ENCODE data around the gene RIN3.

DNA sequence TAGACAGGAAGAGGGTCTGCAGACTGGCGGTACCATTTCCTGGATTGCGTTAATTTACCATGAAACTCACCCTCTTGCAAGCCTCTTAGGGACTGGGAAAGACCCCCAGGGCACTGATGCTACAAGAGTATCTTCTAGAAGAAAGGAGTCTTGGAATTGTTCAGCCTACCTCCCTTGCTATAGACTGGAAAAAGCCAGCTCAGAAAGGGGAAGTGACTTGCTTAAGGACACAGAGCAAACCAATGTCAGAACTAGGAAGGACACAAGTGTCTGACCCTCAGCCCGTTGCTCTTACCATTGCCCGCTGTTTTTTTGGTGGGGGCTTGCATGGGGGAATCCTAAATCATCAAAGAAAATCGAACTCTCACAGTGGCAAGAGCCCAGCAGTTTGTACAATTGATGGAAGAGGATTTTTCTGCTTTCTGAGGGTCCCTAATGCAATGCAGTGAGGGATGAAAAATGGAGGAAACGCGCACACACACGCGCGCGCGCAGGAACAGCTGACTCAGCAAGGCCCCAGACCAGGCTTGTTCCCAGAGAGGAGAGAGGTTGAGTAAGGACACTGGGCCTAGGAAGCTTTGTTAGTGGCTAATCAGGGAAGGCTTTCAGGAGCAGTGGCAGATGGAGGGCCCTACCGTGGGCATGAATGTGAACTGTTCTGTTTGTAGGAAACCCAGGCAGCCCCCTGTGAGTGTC lies 50.9 kb downstream of the RIN3 start:
- no peak for TF ChIP-seq POLR2A (IDR thresholded peaks at IDR 0.05)
- TF ChIP-seq, protein P1, sequence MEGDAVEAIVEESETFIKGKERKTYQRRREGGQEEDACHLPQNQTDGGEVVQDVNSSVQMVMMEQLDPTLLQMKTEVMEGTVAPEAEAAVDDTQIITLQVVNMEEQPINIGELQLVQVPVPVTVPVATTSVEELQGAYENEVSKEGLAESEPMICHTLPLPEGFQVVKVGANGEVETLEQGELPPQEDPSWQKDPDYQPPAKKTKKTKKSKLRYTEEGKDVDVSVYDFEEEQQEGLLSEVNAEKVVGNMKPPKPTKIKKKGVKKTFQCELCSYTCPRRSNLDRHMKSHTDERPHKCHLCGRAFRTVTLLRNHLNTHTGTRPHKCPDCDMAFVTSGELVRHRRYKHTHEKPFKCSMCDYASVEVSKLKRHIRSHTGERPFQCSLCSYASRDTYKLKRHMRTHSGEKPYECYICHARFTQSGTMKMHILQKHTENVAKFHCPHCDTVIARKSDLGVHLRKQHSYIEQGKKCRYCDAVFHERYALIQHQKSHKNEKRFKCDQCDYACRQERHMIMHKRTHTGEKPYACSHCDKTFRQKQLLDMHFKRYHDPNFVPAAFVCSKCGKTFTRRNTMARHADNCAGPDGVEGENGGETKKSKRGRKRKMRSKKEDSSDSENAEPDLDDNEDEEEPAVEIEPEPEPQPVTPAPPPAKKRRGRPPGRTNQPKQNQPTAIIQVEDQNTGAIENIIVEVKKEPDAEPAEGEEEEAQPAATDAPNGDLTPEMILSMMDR (IDR thresholded peaks at IDR 0.05 in 8 of 11, conservative IDR thresholded peaks at IDR 0.05 in 3 of 11), result no peak

Measured in spleen (tissue), 7 donors.